ENCODE measurements around the gene ALDOB.
A peak's percentile ranks its signal among the peaks of the same experiment; 100 is the strongest.

ALDOB gene

DNA sequence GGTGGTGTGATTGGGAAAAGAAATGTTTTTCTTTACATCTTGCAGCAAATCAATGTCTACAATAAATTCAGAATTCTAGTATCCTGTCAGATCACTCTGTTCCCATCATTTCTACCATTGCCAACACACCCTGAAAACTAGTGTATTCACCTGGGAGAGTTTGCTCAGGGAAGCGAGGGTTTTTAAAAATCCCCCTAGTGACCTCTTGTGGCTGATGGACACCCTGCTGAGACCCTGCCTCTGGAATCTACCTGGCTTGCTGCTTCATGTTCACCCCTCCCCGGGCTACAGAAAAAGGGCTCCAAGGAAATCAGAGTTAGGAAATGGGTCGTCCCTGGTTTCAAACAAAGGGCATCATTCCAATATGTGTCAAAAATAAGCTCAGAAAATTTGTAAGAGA is 21.4 kb upstream of the ALDOB start:
- no peak overlapping the region for H3K4me3 ChIP-seq (ENCODE audit: low read depth, low read length)

DNA sequence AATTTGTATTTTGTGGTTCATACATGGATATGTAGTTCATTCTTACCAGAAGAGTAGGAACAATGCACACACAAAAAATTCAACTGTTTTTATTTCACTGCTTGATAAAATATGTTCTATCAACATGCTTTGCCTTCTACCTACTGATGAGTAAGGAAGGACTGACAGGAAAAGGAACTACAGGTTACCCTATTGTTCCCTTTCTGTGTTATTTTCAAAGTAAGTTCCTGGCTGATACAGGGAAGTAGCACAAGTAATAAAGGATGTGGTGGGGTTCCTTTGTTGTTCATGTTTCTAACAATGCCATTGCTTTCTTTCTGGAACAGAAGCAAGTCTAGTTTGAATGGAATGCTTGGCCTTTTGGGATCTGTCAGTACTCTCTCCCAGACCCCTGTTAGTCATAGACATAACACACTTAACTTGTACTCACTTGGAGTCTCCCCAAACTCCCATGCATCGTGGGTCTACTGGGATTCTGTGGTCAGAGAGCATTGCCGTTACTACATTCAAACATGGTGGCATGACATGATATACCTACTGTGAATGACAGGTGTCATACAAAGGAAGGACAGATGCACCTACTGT is 20.2 kb upstream of the ALDOB start:
- H3K4me3 ChIP-seq (ENCODE audit: low read depth, low read length), result no peak overlapping the region

DNA sequence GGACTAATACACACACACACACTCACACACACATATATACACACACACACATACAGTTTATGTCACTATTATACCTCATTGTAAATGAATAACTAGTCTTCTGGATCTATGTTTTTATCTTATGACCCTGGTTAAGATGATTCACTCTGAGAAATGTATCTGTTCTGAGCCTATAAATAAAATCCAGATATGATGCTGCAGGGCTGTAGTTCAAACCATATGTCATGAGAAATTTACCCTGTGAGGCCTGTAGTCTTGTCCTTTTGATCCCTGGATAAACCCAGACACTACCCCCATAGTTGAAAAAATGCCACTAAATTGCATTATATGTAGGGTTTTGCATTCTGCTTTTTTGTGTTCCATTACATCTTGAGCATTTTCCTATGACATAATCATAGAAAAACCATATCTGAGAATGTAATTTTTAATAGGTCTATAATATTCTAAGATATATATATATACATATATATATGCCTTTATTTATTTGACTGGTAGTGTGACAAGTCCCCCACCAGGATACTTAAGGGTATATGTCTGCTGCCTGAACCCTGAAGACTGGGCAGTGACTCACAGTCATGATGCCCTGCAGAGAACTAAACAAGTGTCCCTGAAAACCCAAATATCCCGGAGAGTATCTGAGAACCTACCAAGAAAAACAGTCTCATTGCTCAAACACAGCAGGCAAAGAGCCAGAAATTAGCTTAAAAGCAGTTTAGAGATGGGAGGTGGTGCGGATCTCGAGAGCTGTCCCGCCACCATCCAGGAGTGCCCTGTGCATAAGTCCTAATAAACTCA is 18.4 kb upstream of the ALDOB start:
- H3K4me3 ChIP-seq (ENCODE audit: low read depth, low read length), result no peak overlapping the region

DNA sequence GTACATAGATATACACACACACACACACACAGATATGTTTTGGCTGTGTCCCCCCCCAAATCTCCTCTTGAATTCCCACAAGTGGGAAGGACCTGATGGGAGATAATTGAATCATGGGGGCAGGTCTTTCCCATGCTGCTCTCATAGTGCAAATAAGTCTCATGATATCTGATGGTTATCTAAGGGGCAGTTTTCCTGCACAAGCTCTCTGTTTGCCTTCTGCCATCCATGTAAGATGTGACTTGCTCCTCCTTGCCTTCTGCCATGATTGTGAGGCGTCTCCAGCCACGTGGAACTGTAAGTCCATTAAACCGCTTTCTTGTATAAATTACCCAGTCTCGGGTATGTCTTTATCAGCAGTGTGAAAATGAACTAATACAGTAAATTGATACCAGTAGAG is 15.9 kb upstream of the ALDOB start:
- H3K4me3 ChIP-seq (ENCODE audit: low read depth, low read length), result no peak overlapping the region

DNA sequence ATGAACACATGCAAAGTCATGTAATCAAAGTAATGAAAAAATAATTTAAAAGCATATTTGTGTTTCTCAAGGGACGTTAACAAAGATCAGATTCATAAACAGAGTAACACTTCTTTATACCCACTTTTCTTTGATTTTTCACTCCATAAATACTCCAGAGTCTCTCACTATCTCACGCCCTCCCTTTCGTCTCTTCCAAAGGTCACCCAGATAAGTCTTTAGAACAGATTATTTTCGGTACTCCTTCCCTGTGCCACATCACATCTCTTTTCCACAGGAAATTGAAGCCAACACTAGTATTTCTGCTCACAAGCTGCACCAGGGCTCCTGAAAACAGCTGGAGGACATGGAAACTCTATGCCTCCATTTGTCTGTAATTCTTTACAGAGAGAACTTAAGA is 15.4 kb upstream of the ALDOB start:
- no peak overlapping the region for H3K4me3 ChIP-seq (ENCODE audit: low read depth, low read length)

DNA sequence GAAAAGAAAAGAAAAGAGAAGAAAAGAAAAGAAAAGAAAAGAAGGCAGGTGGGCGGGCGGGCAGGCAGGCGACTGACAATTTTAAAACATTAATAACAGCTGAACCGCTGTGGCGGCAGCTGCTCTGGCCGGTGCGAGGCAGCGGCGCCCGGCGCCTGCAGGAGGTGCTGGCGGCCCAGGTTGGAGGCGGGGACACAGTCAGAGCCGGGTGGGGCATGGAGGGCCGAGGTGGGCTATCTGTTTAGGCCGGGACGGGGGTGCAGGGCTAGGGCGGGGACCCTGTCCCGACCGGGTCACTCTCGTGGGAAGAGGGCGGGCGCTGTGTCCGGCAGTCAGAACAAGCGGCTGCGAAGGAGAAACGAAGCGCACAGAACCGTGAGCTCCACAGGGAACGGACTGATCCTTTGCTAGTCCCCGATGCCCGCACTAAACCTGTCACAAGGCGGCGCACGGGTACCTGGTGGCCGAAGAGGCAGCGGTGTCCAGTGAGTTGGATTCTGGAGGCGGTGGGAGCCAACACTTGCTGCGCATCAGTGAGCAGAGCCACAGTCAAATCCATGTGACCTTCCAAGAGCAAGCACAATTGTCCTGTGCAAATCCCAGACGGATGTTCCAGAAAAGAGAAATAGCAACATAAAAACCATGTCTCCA is 13.6 kb upstream of the ALDOB start:
- H3K4me3 ChIP-seq (ENCODE audit: low read depth, low read length), result peak overlapping the region; percentile 38

DNA sequence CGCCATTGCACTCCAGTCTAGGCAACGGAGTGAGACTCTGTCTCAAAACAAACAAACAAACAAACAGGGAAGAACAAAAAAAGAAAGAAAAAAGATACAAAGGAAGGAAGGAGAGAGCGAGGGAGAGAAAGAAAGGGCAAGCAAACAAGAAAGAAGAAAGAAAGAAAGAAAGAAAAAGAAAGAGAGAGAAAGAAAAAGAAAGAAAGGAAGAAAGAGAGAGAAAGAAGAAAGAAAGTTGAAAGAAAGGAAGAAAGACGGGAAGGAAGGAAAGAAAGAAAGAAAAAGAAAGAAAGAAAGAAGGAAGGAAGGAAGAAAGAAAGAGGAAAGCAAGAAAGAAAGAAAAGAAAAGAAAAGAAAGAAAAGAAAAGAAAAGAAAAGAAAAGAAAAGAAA is 13.1 kb upstream of the ALDOB start:
- no peak overlapping the region for H3K4me3 ChIP-seq (ENCODE audit: low read depth, low read length)

DNA sequence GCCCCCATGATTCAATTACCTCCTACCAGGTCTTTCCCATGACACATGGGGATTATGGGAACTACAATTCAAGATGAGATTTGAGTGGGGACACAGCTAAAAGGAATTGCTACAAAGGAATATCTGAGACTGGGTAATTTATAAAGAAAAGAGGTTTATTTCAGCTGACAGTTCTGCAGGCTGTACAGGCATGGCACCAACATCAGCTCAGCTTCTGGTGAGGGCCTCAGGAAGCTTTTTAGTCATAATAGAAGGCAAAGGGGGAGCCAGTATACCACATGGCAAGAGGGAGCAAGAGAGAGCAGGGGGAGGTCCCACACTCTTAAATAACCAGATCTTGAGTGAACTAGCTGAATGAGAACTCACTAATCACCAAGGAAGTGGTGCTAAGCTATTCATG is 11.2 kb upstream of the ALDOB start:
- H3K4me3 ChIP-seq (ENCODE audit: low read depth, low read length), result no peak overlapping the region

DNA sequence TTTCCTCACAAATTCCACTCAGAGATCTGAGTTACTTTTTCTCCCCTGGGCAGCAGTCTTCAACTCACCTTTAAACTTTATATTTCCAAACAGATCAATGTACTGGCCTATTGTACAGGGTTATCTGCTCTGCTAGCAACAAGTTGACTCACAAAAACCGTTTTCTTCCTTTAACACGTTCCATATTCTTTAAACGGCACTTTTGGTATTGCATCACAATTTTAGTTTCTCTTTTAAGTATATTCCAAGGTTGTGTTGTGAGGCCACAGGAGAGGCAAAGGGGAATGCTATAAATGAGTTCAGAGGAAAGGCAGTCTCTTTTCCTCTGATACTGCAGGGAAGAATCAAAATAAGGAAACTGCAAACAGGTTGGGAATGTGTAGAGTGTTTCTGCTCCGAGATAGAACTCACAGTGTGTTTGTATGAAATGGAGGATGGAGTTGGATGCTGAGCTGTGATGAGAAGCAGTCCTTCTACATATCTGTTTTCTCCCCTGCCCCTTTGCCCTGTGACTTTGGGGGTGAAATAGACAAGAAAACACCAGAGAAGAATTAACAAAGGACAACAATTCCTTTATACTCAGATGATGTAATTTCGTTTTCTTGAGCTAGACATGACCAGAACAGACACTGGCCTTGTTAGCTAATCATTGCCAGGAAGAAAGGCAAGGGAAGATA is 9.9 kb upstream of the ALDOB start:
- no peak overlapping the region for H3K4me3 ChIP-seq (ENCODE audit: low read depth, low read length)

DNA sequence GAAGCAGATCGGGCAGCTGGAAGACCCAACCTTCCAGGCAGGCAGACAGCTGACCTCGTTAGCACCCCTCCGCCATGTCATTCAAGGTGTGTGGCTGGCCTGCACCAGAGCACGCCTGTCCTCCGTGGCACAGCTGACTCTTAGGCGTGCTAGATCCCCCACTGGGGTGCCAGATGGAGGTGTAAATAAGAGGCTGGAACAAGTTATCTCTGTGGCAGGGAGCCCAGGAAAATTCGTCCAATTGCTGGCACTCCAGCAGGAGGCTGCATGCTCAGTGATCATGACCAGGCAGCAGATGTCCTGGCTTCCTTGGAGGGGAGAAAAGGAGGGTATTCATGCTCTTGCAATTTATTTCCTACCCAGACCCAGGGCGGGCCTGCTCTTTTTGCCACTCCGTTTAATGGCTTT is 7.8 kb upstream of the ALDOB start:
- no peak overlapping the region for H3K4me3 ChIP-seq (ENCODE audit: low read depth, low read length)

DNA sequence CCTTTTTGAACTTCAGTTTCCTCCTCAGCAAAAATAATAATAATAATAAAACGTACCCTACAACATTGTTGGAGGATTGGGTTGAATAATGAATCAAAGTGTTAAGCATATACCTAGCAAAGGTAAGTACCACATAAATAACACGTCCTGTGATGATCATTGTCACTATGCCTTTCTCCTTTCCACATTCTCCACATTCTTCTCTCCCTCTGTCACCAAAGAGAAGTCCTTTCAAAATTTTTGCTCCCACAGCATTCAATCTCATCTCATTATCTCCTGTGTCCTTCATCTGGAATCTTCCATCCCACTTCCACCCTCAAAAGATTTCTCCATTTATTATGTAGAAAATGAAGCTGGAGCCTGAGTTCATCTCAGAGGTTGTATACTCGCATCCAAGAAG is 7.2 kb upstream of the ALDOB start:
- no peak overlapping the region for H3K4me3 ChIP-seq (ENCODE audit: low read depth, low read length)

DNA sequence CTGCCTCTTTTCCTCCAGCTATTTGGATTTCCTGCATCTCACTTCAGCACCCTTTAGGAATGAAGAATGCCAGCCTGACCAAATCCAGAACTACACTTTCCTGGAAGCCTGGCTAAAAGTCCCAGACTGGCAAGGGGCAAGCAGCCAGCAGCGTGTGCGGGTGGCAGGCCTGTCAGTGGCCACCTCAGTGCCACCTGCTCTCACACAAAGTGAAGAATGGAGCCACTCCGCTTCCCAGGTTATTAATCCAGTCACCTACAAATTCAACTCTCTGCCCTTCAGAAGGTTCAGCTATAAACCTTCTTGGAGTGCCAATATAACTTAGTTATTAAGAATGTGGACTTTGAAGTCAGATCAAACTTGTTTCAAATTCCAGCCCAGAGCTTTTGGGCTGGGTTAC is 6.7 kb upstream of the ALDOB start:
- H3K4me3 ChIP-seq (ENCODE audit: low read depth, low read length), result no peak overlapping the region

DNA sequence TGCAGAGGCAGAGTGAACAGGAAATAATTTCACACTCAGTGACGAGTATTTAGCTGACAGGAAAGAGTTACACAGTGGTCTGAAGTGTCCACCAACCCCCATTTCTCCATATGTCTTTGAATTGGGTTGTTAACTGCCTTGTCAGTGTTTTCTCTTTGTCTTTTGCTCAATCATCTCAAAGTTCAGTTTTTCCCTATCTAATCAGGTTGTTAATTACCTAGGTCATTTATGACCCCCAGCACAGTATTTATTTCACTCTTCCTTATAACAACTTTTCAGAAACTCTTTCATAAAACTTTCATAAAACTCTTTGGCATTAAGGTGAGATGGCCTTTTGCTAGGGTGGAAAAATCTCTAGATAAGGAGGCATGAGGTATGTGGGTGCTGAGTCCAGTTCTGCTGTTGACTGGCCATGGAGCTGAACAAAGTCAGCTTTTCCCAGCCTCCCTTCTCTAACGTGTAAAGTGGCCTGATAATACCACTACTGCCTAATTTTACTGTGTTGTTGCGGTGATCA is 5.2 kb upstream of the ALDOB start:
- H3K4me3 ChIP-seq (ENCODE audit: low read depth, low read length), result no peak overlapping the region

DNA sequence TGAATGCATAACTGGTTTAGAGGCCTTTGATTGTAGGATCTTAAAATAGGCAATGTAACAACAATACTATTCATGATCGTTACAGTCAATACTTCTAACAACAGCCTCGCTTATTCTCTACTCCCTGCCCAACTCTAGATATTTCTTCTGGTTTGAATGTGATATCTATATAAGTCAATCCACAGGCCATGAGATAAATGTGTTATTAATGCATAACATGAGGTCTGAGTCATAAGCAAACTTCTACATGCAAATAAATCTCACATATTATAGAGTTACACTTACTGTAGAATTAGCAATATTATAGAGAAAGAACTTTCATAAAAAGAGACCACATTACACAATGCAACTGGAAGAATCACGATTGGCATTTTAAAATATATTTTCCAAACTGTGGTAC is 2.9 kb upstream of the ALDOB start:
- no peak overlapping the region for H3K4me3 ChIP-seq (ENCODE audit: low read depth, low read length)

DNA sequence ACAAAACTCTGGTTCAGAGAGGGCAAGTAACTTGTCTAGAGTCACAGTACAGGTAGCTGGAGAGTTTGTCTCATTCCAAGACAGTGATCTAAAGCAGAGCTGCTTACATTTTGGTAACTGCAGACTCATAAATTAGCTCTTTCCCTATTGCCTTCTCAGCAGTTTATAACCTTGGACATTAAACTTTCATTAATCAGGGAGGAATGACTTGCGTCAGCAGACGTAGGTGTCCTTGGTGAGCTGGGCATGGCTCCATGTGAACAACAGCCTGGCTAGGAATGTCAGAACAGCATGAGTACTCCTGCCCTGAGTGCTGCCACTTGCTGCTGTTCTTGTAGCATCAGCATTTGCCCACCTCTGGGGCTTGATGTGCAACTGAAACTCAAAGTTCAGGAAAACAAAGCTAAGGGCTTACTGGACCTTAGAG is 2.2 kb upstream of the ALDOB start:
- H3K4me3 ChIP-seq (ENCODE audit: low read depth, low read length), result no peak overlapping the region

DNA sequence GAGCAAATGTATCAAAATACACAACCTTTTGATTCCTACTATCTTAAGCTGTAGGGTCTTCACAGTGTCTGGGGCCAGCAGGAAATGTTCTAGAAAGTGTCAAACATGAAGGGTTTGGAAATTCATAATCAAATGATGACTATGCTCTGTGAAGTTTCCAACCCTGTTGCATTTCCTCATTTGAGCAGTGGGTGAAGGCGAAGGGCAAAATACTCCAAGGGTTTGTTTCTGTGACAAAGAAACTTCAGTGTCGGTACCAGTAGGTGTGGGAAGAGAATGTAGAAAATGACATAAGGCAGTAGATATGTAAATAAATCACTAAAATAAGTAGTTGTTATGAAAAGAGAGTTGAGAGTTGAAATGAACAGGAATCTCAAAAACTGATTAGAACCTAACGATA is 576 bp downstream of the ALDOB start:
- no peak overlapping the region for H3K4me3 ChIP-seq (ENCODE audit: low read depth, low read length)

DNA sequence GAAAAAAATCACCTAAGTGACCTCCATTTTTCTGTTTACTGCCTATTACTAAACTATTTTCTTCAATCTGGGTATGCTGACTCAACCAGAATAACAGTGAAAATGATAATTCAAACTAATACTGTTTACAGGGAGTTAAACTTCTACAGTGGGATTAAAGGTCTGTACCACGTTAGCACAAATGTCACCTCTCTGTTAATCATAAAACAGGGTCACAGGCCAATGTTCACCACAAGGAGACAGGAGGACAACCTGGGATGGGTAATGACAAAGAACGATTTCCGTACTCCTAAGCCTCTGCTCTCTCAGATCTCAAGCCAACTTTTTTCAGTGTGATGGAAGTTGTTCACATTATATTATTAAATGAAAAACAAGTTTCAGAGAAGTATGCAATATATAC is 2.3 kb downstream of the ALDOB start:
- H3K4me3 ChIP-seq (ENCODE audit: low read depth, low read length), result no peak overlapping the region

DNA sequence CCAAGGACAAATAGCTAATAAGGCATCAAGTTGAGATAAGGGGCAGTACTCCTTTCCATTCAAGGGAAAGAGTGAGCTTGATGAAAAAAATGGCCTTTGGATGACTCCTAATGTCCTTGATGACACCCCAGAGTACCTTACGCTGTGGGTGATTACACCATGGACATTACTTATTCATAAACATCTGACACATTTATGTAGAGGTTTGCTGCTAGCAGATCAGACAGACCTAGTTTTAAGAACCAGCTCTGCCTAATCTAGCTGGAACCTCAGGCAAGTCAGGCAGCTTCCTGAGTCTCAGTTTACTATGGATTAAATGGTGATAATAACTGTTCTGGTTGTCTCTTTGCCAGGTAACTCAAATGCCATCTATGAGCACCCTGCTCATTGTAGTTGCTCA is 2.8 kb downstream of the ALDOB start:
- no peak overlapping the region for H3K4me3 ChIP-seq (ENCODE audit: low read depth, low read length)

DNA sequence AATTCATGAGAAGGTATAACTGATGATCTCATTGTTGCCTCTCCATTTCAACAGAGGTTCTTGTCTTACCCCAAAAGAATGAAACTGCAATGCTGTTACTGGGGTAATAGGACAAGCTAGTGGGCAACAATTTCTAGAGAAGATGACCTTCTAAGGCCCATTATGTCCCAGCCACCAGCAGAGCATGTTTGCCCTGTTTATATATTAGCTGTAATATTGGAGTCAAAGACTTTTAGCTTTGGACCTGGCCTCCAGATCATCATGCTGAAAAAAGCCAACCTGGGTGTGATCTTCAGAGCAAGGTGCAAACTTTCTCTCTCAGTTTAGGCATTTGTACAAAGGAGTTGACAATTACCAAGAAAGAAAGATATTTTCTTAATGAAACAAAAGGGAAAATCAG is 3.4 kb downstream of the ALDOB start:
- no peak overlapping the region for H3K4me3 ChIP-seq (ENCODE audit: low read depth, low read length)

DNA sequence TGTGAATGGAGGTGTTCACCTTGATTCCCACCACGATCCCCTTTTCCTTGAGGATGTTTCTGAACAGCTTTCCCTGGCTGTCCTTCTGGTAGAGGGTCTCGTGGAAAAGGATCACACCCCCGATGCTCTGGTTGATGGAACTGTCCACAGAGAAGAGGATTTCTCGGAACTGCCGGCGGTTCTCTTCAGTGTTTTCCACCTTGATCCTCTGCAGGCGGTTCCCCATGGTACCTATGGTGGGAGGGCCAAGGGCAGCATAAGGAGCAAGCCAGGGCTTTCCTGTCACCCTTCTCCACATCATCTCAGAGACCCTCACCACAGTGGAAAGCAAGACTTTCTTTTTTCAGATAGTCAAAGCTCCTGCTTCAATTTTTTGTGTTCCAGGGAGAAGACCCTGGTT is 5.8 kb downstream of the ALDOB start:
- H3K4me3 ChIP-seq (ENCODE audit: low read depth, low read length), result no peak overlapping the region

DNA sequence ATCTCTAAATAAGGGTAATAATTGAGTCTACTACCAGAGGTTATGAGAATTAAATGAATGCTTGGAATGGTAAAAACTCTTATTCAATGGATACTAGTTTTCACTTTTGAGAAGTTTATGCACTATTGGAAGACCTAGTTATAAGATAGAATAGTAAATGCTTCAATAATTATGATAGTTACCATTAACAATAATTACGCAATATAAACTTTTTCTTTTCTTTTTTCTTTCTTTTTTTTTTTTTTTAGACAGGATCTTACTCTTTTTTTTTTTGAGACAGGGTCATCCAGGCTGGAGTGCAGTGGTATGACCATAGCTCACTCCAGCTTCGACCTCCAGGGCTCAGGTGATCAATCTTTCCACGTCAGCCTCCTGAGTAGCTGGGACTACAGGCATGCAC is 6.7 kb downstream of the ALDOB start:
- no peak overlapping the region for H3K4me3 ChIP-seq (ENCODE audit: low read depth, low read length)

All from iPS-11a (cell line).